ENCODE measurements around the gene PRKCH.

PRKCH gene

GRCh38 chr14:61574514-61574807 lies 253.1 kb downstream of the PRKCH start:
- DNase-seq: no peak

DNA sequence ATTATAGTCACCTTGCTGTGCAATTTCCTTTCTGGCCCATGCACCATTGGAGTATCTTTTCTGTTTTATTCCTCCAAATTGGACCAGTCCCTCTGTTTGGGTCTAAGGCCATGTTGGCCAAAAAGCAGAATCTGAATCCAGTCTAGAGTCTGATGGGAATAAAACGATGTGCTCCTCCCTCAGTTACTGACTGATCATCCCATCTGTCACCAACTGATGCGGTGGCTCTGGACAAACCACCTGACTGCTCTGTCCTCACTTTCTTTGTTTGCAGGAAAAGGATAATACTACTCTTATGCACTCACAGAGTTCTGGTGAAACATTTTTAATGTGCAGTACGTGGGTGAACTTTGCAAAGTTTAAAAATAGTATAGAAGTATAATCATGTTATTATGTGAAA lies 253.7 kb downstream of the PRKCH start:
- no peak for DNase-seq

GRCh38 chr14:61575551-61576150 lies 254.3 kb downstream of the PRKCH start:
- no peak for DNase-seq

- no peak for DNase-seq
Measured at GRCh38 chr14:61577506-61577931, 256.1 kb downstream of the PRKCH start.

- no peak for DNase-seq
Measured at GRCh38 chr14:61578745-61579144, 257.4 kb downstream of the PRKCH start.

DNA sequence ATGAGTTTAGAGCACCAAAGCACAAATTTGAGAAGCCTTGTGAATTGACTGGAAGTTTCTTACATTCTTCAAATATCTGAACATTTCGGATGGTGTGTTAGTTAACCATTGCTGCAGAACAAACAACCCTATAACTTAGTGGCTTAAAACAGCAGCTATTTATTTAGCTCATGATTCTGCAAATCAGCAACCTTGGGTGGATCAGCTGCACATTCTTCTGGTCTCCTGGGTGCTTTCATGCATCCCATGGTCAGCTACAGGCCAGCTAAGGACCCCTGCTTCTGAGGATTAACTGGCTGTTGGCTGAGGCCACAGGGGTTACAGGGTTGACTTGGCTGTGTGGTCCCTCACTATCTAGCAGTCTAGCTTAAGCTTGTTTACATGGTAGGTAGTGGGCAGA lies 260.0 kb downstream of the PRKCH start:
- DNase-seq: no peak

GRCh38 chr14:61581955-61582615 lies 260.7 kb downstream of the PRKCH start:
- DNase-seq: no peak

DNA sequence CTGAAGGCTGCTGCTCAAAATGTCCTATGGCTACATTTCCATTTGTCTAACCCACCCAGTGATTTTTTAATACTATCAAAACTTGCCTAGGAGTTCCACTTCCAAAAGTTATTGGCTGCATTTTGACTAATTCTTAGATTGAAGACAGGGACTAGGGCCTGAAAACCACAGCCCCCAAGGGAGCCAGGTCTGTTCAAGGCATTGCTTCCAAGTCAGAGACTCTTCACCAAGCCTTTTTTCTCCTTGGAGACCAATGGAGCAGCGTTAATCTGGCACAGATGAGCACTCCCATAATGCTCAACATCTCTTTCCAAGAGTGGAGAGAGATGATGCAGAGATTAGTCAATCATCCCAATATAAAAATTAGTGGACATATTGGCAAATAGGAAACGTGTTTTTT lies 261.4 kb downstream of the PRKCH start:
- no peak for DNase-seq

DNA sequence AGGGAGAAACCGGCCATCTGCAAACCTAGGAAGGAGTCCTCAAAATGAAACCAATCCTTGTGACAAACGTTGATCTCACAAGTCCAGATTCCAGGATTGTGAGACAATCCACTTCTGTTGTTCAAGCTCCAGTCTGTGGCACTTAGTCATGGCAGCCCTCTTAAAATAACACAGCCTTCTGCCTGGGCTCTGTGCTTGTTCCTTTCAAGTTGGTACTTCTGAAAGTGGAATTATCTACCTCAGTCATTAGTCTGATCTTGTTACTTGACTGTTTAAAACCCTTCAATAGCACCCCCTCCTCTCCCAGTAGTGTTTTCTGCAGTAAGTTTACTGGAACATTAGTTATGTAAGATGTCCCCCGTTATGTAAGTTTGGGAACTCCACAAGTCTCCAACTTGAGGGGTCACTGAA lies 263.0 kb downstream of the PRKCH start:
- no peak for DNase-seq

GRCh38 chr14:61585598-61586543 lies 264.5 kb downstream of the PRKCH start:
- no peak for DNase-seq

- DNase-seq: no peak
Measured at GRCh38 chr14:61586544-61587055, 265.2 kb downstream of the PRKCH start.

GRCh38 chr14:61587081-61587713 lies 265.8 kb downstream of the PRKCH start:
- no peak for DNase-seq

DNA sequence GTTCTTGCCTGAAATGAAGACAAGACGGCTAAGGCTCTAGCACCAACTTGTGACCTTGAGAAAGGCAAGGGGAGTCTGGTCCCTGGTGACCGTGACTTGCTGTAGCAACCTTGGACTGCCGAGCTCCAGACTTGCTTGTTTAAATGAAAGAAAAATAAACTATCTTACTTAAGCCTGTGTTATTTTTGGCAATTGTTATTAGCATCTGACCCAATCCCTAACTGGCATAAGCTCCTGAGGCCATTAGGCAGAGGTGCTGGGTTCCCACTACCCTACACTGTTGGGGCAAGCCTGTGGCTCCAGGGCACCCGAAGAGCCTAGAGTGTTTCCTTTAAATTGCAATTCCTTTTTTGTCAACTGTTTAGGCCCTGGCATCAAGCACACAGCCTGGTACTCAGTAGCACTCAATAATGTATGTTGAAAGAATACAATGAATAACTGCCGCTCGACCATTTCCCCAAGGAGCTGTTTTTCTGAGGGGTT lies 267.1 kb downstream of the PRKCH start:
- DNase-seq: no peak

DNA sequence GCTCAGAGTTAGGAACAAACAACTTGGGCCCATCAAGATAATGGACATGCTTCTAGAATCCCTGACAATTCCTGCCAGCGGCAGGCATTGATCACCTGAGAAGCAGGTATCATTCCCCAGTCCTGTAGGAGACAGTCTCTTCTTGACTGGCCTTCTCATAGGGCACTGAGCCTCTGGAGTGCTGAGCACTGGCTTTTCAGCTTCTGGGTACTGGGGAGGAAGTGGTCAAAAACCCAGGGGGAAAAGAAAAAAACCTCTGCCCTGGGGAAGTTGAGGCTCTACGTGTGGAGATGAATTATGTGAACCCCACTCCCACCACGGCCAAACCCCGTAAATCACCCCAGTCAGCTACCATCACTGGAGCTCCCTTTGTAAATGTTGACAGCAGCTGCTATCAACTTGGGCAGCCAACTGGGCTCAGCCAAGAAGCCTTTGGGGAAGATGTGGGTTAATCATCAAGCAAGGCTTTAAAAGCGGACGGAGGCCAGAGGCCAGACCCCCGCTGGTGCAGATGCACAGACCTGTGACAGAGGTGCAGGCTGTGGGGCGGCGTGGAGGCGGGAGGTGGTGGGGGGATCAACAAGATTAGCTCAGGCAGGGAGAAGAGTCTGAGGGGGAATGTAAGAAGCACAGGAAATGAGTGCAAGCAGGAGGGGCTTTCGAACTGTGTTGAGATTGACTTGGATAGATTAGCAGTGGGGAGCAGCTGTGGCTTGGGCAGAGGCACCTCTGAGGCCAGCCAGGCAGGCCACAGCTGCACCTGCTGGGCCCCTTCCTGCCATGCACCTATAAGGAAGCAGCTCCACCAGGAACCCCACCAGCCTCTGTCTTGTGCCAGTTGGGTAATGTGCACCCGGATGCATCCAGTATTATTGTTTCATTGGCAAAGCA lies 268.6 kb downstream of the PRKCH start:
- no peak for DNase-seq

GRCh38 chr14:61591862-61592261 lies 270.5 kb downstream of the PRKCH start:
- DNase-seq: no peak

GRCh38 chr14:61593330-61593729 lies 272.0 kb downstream of the PRKCH start:
- DNase-seq: no peak

GRCh38 chr14:61596990-61597389 lies 275.6 kb downstream of the PRKCH start:
- no peak for DNase-seq

GRCh38 chr14:61598980-61599379 lies 277.6 kb downstream of the PRKCH start:
- DNase-seq: no peak

DNA sequence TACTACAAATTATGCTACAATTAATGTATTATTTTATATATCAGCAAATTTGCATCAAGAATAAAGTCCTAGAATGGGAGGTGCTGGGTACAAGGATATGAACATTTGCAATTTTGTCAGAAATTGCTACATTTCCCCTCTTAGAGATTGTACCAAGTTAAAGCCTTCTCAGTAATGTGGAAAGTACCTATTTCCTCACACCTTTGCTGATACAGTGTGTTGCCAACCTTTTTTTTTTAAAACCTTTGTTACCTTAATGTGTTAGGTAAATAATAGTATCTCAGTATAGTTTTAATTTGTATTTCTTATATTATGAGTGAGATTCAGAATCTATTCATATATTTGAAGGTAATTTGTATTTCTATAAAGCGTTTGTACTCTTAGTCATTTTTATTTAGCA lies 278.6 kb downstream of the PRKCH start:
- no peak for DNase-seq
